ENCODE results near the gene ATAD3C. TPM values are rescaled to one million over a fixed set of nuclear protein-coding genes. Genes with fewer than 3 reads are reported as not detected.

The ATAD3C gene
- total and polyA plus RNA-seq, 2 donors (not counting 3 experiments of a cell fraction or from before 2014, with no cell fraction given): 0.01 TPM; not detected in 1

DNA sequence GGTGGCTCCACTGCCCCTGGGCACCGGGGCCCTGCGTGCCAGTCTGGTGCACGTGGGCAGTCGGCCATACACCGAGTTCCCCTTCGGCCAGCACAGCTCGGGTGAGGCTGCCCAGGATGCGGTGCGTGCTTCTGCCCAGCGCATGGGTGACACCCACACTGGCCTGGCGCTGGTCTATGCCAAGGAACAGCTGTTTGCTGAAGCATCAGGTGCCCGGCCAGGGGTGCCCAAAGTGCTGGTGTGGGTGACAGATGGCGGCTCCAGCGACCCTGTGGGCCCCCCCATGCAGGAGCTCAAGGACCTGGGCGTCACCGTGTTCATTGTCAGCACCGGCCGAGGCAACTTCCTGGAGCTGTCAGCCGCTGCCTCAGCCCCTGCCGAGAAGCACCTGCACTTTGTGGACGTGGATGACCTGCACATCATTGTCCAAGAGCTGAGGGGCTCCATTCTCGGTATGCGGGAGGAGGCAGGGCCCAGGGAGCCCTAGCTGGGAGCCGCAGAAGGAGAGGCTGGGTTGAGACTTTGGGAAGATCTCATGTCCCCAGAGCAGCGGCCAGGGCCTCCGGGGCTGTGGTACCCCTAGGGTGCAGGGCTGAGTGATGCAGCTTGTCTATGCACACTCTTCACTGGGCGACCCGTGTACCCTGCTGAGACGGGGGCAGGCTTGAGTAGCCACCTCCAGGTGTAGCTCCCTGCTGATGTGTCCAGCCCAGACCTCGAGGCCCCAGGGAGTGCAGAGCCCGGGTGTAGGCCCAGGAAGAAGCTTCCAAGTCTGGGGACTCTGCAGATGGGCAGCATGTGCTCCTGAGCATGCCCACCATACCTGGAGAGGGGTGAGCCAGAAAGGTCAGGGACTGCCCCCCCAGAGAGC is 12.2 kb upstream of the ATAD3C start:
- no peaks in the 10 kb centered on the region for H3K36me3 ChIP-seq (ENCODE audit: control insufficient read depth in 2 of 2, extremely low read depth in 1 of 2, insufficient read depth in 2 of 2, low read length in 2 of 2)
- H4K20me1 ChIP-seq (replicated peaks; ENCODE audit: control insufficient read depth, extremely low read depth, insufficient read depth, low read length): no peaks in the 10 kb centered on the region
- TF ChIP-seq POLR2A (IDR thresholded peaks at IDR 0.05; ENCODE audit: low read depth, low read length) (no peak), MYC (IDR thresholded peaks at IDR 0.05; ENCODE audit: low read depth, low read length) (no peak), GATA2 (IDR thresholded peaks at IDR 0.05; ENCODE audit: insufficient read depth, insufficient read length, low read depth, low read length) (no peak)
- TF ChIP-seq, protein P1, sequence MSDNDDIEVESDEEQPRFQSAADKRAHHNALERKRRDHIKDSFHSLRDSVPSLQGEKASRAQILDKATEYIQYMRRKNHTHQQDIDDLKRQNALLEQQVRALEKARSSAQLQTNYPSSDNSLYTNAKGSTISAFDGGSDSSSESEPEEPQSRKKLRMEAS (IDR thresholded peaks at IDR 0.05; ENCODE audit: insufficient read depth, insufficient read length): no peak
- no peak overlapping the region for H3K9ac ChIP-seq (replicated peaks; ENCODE audit: extremely low read depth, insufficient read depth, low read length)
- ChIA-PET CTCF (interaction anchor here (0.7 to 1.6 kb wide), 3 partner anchors 10 to 35 kb away, joined by 3 to 7 read pairs (median 4); no protein-coding TSS in a partner anchor), POLR2A (no interaction called here)
- no peak overlapping the region for H3K27ac ChIP-seq (ENCODE audit: insufficient read depth, low read depth, low read length)
- intact Hi-C loops (cut with micrococcal nuclease) (no loop called here), dilution Hi-C loops (cut with MboI; ENCODE audit: extremely low pct_ligation_motif_present, low sequenced_read_pairs) (no loop called here)
- FAIRE-seq: no peak
- DNase-seq (ENCODE audit: low read depth, low spot score): no peak
- H3K4me2 ChIP-seq (ENCODE audit: insufficient read depth, low read length): no peak overlapping the region
- BruUV-seq (replicated peaks): no TSS peak
- no peak overlapping the region for H2AFZ ChIP-seq (ENCODE audit: low read depth, low read length)
- H3K79me2 ChIP-seq (ENCODE audit: control insufficient read depth, insufficient read depth, low read length): no peaks in the 10 kb centered on the region
- no peaks in the 10 kb centered on the region for H3K9me3 ChIP-seq (replicated peaks; ENCODE audit: control insufficient read depth, insufficient read depth, low read length)
- no peaks in the 10 kb centered on the region for H3K27me3 ChIP-seq (ENCODE audit: control insufficient read depth in 2 of 2, insufficient read depth in 2 of 2, low read length in 2 of 2)
- peaks cover 13% of the 10 kb centered on the region for H3K4me1 ChIP-seq (ENCODE audit: control insufficient read depth, extremely low read depth, insufficient read depth, low read length)
- no peaks in the 10 kb centered on the region for H3K9me1 ChIP-seq (replicated peaks; ENCODE audit: control insufficient read depth, extremely low read depth, insufficient read depth, low read length)
- no peak overlapping the region for H3K4me3 ChIP-seq (replicated peaks in 1 of 3; ENCODE audit: insufficient read depth in 1 of 3, low read depth in 1 of 3, low read length in 3 of 3)

DNA sequence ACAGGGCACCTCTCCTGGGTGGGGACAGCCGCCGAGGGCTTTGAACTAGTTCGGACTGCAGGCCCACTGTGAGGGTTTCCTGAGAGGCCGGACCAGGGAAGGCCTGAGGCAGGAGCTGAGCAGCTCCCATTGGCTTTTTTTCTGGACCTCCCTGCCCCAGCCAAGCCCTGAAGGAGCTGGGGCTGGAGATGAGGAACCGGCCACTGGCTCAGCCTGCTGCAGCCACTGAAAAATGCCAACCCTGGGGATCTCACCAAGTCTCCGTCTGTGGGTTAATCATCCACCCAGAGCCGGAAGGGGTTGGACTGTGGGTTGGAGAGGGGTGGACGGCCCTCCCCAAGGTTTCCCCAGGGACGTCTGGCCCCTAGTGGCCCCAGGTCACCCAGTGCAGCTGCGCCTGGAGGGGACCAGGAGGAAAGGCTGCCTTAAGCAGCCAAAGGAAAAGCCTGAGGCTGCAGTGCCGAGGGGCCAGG is 11.5 kb upstream of the ATAD3C start:
- H3K27me3 ChIP-seq (ENCODE audit: control insufficient read depth in 2 of 2, insufficient read depth in 2 of 2, low read length in 2 of 2): no peaks in the 10 kb centered on the region
- TF ChIP-seq, protein P1 (IDR thresholded peaks at IDR 0.05; ENCODE audit: insufficient read depth, insufficient read length): no peak
- TF ChIP-seq JUN (IDR thresholded peaks at IDR 0.05; ENCODE audit: borderline replicate concordance, insufficient read depth, insufficient read length, low read depth) (no peak), MYC (IDR thresholded peaks at IDR 0.05; ENCODE audit: low read depth, low read length) (no peak), FOS (IDR thresholded peaks at IDR 0.05; ENCODE audit: borderline replicate concordance, insufficient read depth, low read length) (no peak), EZH2 (IDR thresholded peaks at IDR 0.05; ENCODE audit: borderline replicate concordance, low read depth, low read length, severe bottlenecking) (no peak), GATA2 (IDR thresholded peaks at IDR 0.05; ENCODE audit: insufficient read depth, insufficient read length, low read depth, low read length) (no peak), POLR2A (IDR thresholded peaks at IDR 0.05; ENCODE audit: low read depth, low read length) (no peak), POLR2AphosphoS5 (IDR thresholded peaks at IDR 0.05; ENCODE audit: insufficient read depth, low read depth, low read length) (no peak)
- TF ChIP-seq, protein P2, sequence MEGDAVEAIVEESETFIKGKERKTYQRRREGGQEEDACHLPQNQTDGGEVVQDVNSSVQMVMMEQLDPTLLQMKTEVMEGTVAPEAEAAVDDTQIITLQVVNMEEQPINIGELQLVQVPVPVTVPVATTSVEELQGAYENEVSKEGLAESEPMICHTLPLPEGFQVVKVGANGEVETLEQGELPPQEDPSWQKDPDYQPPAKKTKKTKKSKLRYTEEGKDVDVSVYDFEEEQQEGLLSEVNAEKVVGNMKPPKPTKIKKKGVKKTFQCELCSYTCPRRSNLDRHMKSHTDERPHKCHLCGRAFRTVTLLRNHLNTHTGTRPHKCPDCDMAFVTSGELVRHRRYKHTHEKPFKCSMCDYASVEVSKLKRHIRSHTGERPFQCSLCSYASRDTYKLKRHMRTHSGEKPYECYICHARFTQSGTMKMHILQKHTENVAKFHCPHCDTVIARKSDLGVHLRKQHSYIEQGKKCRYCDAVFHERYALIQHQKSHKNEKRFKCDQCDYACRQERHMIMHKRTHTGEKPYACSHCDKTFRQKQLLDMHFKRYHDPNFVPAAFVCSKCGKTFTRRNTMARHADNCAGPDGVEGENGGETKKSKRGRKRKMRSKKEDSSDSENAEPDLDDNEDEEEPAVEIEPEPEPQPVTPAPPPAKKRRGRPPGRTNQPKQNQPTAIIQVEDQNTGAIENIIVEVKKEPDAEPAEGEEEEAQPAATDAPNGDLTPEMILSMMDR (IDR thresholded peaks at IDR 0.05; ENCODE audit: extremely low read depth in 1 of 2, insufficient read depth in 1 of 2, low read depth in 1 of 2, low read length in 2 of 2): no peak
- no peaks in the 10 kb centered on the region for H3K9me1 ChIP-seq (replicated peaks; ENCODE audit: control insufficient read depth, extremely low read depth, insufficient read depth, low read length)
- H3K9me3 ChIP-seq (replicated peaks; ENCODE audit: control insufficient read depth, insufficient read depth, low read length): no peaks in the 10 kb centered on the region
- H3K9ac ChIP-seq (replicated peaks; ENCODE audit: extremely low read depth, insufficient read depth, low read length): no peak overlapping the region
- ChIA-PET POLR2A (no interaction called here), CTCF (interaction anchor here (1.4 to 4.4 kb wide), 3 partner anchors 10 to 35 kb away, joined by 4 to 23 read pairs (median 7); no protein-coding TSS in a partner anchor)
- no peak overlapping the region for H3K27ac ChIP-seq (ENCODE audit: insufficient read depth, low read depth, low read length)
- FAIRE-seq: no peak
- DNase-seq (ENCODE audit: low read depth, low spot score): no peak
- dilution Hi-C loops (cut with MboI; ENCODE audit: extremely low pct_ligation_motif_present, low sequenced_read_pairs) (no loop called here), intact Hi-C loops (cut with micrococcal nuclease) (no loop called here)
- H3K4me1 ChIP-seq (ENCODE audit: control insufficient read depth, extremely low read depth, insufficient read depth, low read length): peaks cover 13% of the 10 kb centered on the region
- no peaks in the 10 kb centered on the region for H3K79me2 ChIP-seq (ENCODE audit: control insufficient read depth, insufficient read depth, low read length)
- no peaks in the 10 kb centered on the region for H3K36me3 ChIP-seq (ENCODE audit: control insufficient read depth in 2 of 2, extremely low read depth in 1 of 2, insufficient read depth in 2 of 2, low read length in 2 of 2)
- no peak overlapping the region for H2AFZ ChIP-seq (ENCODE audit: low read depth, low read length)
- no peak overlapping the region for H3K4me3 ChIP-seq (replicated peaks in 1 of 3; ENCODE audit: insufficient read depth in 1 of 3, low read depth in 1 of 3, low read length in 3 of 3)
- no peak overlapping the region for H3K4me2 ChIP-seq (ENCODE audit: insufficient read depth, low read length)
- no TSS peak for BruUV-seq (replicated peaks)
- H4K20me1 ChIP-seq (replicated peaks; ENCODE audit: control insufficient read depth, extremely low read depth, insufficient read depth, low read length): no peaks in the 10 kb centered on the region

Measured in endothelial cell of umbilical vein (primary cell).